ENCODE data around the gene TRIO. TPM values are rescaled to one million over a fixed set of nuclear protein-coding genes. Genes with fewer than 3 reads are reported as not detected.

Gene TRIO
- total and polyA plus RNA-seq, 10 of the 15 experiments (the other 5 are each of a cell fraction or from before 2014, with no cell fraction given) = 5.1 to 96.4 (median 44.6) TPM

GRCh38 chr5:14220642-14221041 is 77.5 kb downstream of the TRIO start (continued):
- TF ChIP-seq BHLHE40 (IDR thresholded peaks at IDR 0.05; ENCODE audit: borderline replicate concordance in 1 of 2, low read depth in 2 of 2, low read length in 1 of 2) = no peak
- no peak for TF ChIP-seq SMAD5 (IDR thresholded peaks at IDR 0.05; ENCODE audit: low read depth)
- TF ChIP-seq IRF5 (IDR thresholded peaks at IDR 0.05; ENCODE audit: borderline replicate concordance) = no peak
- no peak for TF ChIP-seq ATF7 (IDR thresholded peaks at IDR 0.05; ENCODE audit: low read depth)
- no peak for TF ChIP-seq IRF4 (IDR thresholded peaks at IDR 0.05; ENCODE audit: low read depth, low read length)
- no peak for TF ChIP-seq RBBP5 (conservative IDR thresholded peaks at IDR 0.05)
- TF ChIP-seq CTCF (IDR thresholded peaks at IDR 0.05 in 2 of 3, conservative IDR thresholded peaks at IDR 0.05 in 1 of 3; ENCODE audit: control insufficient read depth in 2 of 3, extremely low read depth in 1 of 3, insufficient read depth in 1 of 3, low read depth in 3 of 3, low read length in 3 of 3) = no peak
- TF ChIP-seq BRCA1 (IDR thresholded peaks at IDR 0.05; ENCODE audit: low read depth, low read length) = no peak
- TF ChIP-seq E2F8 (IDR thresholded peaks at IDR 0.05; ENCODE audit: low read depth, partially characterized antibody) = no peak
- no peak for TF ChIP-seq JUNB (IDR thresholded peaks at IDR 0.05)
- no peak for TF ChIP-seq ETV6 (conservative IDR thresholded peaks at IDR 0.05 in 1 of 2, IDR thresholded peaks at IDR 0.05 in 1 of 2; ENCODE audit: borderline replicate concordance in 1 of 2, low read depth in 1 of 2)
